ENCODE data around the gene FAM234B.

The FAM234B gene

GRCh38 chr12:12997156-12997555, 47.0 kb upstream of the FAM234B start:
- Histone ChIP-seq H3K79me2 (ENCODE audit: insufficient read depth, low read length) (no peaks in the 10 kb centered on the region), H3K27me3 (ENCODE audit: low read length) (no peaks in the 10 kb centered on the region), H3F3A (ENCODE audit: insufficient read depth) (no peaks in the 10 kb centered on the region), H3K4me2 (ENCODE audit: low read depth, low read length, poor library complexity, severe bottlenecking) (no peak overlapping the region), H3K27ac (ENCODE audit: low read depth, low read length) (no peak overlapping the region), H2AFZ (ENCODE audit: low read depth, low read length, severe bottlenecking) (no peak overlapping the region), H3K36me3 (ENCODE audit: low read length) (no peaks in the 10 kb centered on the region), H4K20me1 (ENCODE audit: low read depth, low read length) (no peaks in the 10 kb centered on the region), H3K9ac (ENCODE audit: low read length) (no peak overlapping the region), H3K9me2 (replicated peaks; ENCODE audit: insufficient read depth, low read length) (no peaks in the 10 kb centered on the region), H3K9me3 (ENCODE audit: insufficient read depth, low read length) (no peaks in the 10 kb centered on the region), H3K4me3 (ENCODE audit: insufficient read depth, low read length, poor library complexity, severe bottlenecking) (no peak overlapping the region)
- TF ChIP-seq EZH2phosphoT487 (conservative IDR thresholded peaks at IDR 0.05; ENCODE audit: low read length) (no peak), CTCF (IDR thresholded peaks at IDR 0.05; ENCODE audit: insufficient read depth, low read length, poor library complexity, severe bottlenecking) (no peak)

- H3K9me2 ChIP-seq (replicated peaks; ENCODE audit: insufficient read depth, low read length): no peaks in the 10 kb centered on the region
- no peaks in the 10 kb centered on the region for H3K79me2 ChIP-seq (ENCODE audit: insufficient read depth, low read length)
- H3K4me2 ChIP-seq (ENCODE audit: low read depth, low read length, poor library complexity, severe bottlenecking): no peak overlapping the region
- H3K9ac ChIP-seq (ENCODE audit: low read length): no peak overlapping the region
- H4K20me1 ChIP-seq (ENCODE audit: low read depth, low read length): no peaks in the 10 kb centered on the region
- no peaks in the 10 kb centered on the region for H3K36me3 ChIP-seq (ENCODE audit: low read length)
- TF ChIP-seq EZH2phosphoT487 (conservative IDR thresholded peaks at IDR 0.05; ENCODE audit: low read length) (no peak), CTCF (IDR thresholded peaks at IDR 0.05; ENCODE audit: insufficient read depth, low read length, poor library complexity, severe bottlenecking) (no peak)
- H3K27me3 ChIP-seq (ENCODE audit: low read length): no peaks in the 10 kb centered on the region
- no peak overlapping the region for H2AFZ ChIP-seq (ENCODE audit: low read depth, low read length, severe bottlenecking)
- H3K9me3 ChIP-seq (ENCODE audit: insufficient read depth, low read length): no peaks in the 10 kb centered on the region
- no peaks in the 10 kb centered on the region for H3F3A ChIP-seq (ENCODE audit: insufficient read depth)
- no peak overlapping the region for H3K4me3 ChIP-seq (ENCODE audit: insufficient read depth, low read length, poor library complexity, severe bottlenecking)
- no peak overlapping the region for H3K27ac ChIP-seq (ENCODE audit: low read depth, low read length)
Measured at GRCh38 chr12:12997734-12998133, 46.4 kb upstream of the FAM234B start.

GRCh38 chr12:12998248-12998647, 45.9 kb upstream of the FAM234B start:
- Histone ChIP-seq H3K9me3 (ENCODE audit: insufficient read depth, low read length) (no peaks in the 10 kb centered on the region), H3K79me2 (ENCODE audit: insufficient read depth, low read length) (no peaks in the 10 kb centered on the region), H3K27me3 (ENCODE audit: low read length) (no peaks in the 10 kb centered on the region), H3K9me2 (replicated peaks; ENCODE audit: insufficient read depth, low read length) (no peaks in the 10 kb centered on the region), H3K4me2 (ENCODE audit: low read depth, low read length, poor library complexity, severe bottlenecking) (no peak overlapping the region), H3F3A (ENCODE audit: insufficient read depth) (no peaks in the 10 kb centered on the region), H3K9ac (ENCODE audit: low read length) (no peak overlapping the region), H3K36me3 (ENCODE audit: low read length) (no peaks in the 10 kb centered on the region), H3K4me3 (ENCODE audit: insufficient read depth, low read length, poor library complexity, severe bottlenecking) (no peak overlapping the region), H4K20me1 (ENCODE audit: low read depth, low read length) (no peaks in the 10 kb centered on the region), H2AFZ (ENCODE audit: low read depth, low read length, severe bottlenecking) (no peak overlapping the region), H3K27ac (ENCODE audit: low read depth, low read length) (no peak overlapping the region)
- TF ChIP-seq EZH2phosphoT487 (conservative IDR thresholded peaks at IDR 0.05; ENCODE audit: low read length): no peak
- TF ChIP-seq CTCF (IDR thresholded peaks at IDR 0.05; ENCODE audit: insufficient read depth, low read length, poor library complexity, severe bottlenecking): no peak

Data from SU-DHL-6 (cell line).